NCI-H345 (cell line): ENCODE data around the gene RARS2.
A peak's percentile ranks its signal among the peaks of the same experiment; 100 is the strongest.
"Not testable (repeated sequence)": the region's sequence is repeated elsewhere in the genome, so short reads cannot be mapped to it uniquely, and the experiment has no call there.

Source experiments
- DNase-seq: peaks from one replicate; lab custom pipeline; 2025; lab: John Stamatoyannopoulos, UW

The RARS2 gene

DNA sequence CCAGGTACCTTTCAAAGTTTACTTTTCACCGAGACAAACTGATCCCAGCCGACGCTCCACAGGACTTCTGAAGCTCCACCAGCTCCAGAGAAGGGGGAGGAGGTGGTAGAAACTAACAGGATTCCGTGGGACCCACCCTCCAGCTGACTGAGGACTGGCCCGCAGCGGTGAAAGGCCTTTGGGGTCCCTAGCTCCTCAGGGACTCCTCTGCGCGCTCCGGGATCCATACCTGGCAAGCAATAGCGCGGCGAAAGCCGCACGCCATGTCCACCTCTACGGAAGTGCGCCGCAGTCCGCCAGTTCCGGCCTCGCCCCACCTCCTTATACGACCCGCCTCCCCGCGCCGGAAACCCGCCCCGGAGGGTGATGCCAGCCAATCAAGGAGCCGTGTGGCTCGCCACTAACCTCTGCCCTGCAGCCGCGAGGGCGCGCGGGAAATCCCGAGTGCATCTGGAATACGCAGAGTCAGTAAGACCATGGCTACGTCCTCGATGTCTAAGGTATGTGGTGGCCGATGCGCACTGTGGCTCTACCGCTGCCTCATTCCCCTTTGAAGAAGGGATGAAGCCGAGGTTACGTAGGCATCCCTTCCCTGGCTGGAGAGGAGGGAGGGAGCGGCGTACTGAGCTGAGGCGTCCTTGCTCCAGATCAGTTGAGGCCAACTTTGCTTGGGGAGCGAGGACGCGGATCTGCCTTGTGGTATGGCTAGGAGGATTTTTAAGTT, at the start of gene RARS2, which contains the start of gene ORC3:
RARS2 (minus strand) TSS at position 295 of the 724 bp plus-strand sequence; CDS start at position 265, 30 bp downstream.
ORC3 (plus strand) TSS at position 443 of the 724 bp plus-strand sequence; CDS start at position 477, 34 bp downstream.
- DNase-seq = peak; percentile 97

- DNase-seq = no peak
Observed at GRCh38 chr6:87639373-87639772, 49.6 kb upstream of the RARS2 start.

- DNase-seq = no peak
Observed at GRCh38 chr6:87637106-87637505, 47.3 kb upstream of the RARS2 start.

DNA sequence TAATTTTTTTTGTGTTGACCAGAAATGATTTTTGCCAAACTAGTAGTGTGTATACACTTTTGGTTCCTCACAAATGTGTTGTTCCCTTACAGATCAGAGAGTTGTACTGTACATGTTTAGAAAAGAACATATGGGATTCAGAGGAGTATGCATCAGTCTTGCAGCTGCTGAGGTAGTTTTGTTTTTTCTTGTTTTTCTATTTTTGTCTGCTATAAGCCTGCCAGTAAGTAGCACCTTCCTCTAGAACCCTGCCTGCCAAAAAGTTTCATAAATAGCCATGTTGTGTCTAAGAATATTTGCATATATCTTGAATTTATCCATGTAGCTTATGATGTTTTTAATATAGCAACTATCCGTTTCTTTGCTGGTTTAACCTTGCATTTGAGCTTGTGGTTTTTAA, 46.5 kb upstream of the RARS2 start:
- no peak for DNase-seq

DNA sequence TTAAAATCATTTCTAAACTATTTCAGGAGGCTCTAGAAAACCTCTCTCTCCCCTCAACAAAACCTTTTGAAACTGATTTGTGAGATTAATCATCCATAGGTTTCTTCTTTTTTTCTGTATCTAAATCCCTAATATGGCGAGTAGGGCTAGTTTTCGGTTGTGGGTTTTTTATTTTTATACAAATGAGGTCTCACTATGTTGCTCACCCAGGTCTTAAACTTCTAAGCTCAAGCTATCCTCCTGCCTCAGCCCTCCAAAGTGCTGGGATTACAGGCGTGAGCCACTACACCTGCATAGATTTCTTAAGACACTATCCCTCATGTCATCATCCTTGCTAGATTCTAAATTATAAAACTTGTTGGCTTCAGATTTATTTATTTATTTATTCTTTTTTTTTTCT, 44.1 kb upstream of the RARS2 start:
- no peak for DNase-seq

- DNase-seq = no peak
Observed at GRCh38 chr6:87630746-87631145, 41.0 kb upstream of the RARS2 start.

DNA sequence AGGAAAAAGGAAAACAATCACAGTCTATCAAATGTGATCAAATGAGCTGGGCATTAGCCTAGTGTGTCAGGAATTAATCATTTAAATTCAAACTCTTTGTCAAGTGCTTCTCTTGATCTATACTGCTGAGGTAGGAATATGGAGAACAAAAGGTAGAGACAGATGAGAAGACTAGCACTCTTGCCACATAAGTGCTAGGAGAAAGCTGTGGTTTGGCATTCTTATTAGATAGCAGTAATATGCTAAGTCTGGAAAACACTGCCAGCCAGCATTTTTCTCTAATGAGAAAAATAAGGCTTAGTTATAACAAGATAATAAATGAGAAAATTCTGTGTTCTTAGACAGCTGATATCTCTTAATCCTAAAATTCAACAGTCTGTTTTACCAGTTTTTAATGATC, 39.1 kb upstream of the RARS2 start:
- no peak for DNase-seq

DNA sequence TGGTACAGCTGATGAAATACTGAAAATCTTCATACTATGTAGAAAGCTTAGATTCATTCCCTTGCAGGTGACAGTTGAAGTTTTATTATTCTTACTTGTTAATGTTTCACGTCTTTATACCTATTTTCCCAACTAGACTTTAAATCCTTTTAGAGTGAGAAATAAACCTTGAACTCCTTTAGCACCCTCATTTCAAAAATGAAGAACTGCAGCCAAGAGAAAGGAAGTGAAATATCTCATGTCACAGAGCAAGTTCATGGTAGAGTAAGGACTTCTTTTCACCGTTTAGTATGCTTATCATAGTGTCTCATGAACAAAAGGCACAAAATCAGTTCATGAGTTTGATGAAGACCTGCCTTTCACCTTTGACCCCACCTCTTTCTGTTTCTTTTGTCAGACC, 38.6 kb upstream of the RARS2 start:
- DNase-seq = no peak

DNA sequence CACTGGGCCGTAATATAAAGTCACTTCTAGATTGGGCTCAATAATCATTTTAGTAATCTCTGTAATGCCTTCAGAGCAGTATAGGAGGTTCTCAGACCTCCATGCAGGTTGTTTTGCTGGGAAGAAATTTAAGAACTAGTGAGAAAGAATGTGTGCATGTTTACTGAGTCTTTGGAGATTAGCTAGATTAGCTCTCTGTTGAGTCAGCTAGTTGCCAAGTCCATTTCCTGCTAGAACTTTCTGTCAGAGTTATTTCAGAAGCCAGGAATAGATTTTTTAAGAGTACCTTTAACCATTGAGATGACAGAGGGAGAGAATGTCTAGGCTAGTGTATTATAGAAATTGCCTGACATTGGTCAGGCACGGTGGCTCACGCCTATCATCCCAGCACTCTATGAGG, 33.5 kb upstream of the RARS2 start:
- DNase-seq = no peak

- DNase-seq = no peak
Observed at GRCh38 chr6:87618531-87618930, 28.7 kb upstream of the RARS2 start.

DNA sequence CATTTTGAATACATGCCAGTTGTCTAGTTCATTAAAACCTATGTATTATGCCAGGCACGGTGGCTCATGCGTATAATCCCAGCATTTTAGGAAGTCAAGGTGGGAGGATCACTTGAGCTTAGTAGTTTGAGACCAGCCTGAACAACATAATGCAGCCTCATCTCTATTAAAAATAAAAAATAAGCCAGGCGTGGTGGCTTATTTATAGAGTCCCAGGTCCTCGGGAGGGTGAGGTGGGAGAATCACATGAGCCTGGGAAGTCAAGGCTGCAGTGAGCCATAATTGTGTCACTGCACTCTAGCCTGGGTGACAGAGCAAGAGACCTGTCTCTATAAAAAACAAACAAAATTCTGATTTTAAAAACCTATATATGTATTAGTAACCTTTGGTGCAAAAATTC, 27.6 kb upstream of the RARS2 start:
- DNase-seq = no peak

GRCh38 chr6:87613018-87613417, 23.2 kb upstream of the RARS2 start:
- not testable (repeated sequence) for DNase-seq

DNA sequence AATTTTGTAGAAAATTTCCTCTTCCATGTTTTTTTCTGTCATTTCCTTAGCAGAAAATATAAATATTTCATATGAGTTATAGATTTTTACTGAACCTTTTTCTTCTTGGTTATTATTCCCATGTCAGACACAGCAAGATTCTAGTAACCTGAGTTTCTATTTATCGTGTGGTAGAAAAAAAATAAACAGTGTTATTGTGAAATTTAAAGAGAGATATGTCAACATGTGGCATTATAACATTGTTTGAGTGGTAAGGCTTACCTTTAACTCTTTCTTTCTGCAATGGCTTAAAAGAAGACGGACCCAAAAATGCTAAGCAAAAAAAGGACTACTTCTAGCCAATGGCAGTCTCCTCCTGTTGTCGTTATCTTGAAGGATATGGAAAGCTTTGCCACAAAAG, 19.0 kb upstream of the RARS2 start:
- DNase-seq = no peak

DNA sequence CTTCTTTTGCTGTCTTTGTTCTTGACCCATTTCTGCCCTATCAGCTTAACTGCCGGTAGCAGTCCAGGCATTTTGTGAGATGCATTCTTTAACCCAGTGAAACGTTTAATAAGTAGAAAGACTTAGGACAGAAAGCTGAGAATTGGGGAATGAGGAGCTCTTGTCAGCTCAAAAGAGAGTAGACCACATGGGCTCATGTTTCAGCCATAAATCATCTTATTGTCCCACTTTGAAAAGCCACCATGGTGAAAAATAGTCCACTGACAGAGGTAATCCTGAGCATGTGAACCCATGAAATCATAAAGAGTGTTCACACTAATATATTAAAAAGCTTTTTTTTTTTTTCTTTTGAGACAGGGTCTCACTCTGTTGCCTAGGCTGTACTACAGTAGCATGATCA, 16.4 kb upstream of the RARS2 start:
- DNase-seq = no peak

DNA sequence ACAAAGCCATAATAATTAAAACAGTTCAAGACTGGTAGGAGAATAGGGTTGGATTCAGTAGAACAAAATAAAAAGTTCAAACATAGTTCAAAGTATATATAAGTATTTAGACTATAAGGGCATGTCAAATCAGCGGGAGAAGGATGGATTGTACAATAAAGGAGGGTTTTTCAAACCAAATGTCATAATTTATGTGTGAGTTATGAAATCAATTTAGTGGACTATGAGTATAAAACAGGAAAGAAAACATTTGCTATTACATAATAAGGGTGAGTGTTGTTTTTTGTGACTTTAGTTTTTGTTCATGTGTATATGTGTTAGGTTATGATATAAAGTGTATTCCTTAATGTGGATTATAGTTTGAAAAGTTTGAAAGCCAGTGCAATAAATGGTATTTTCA, 10.8 kb upstream of the RARS2 start:
- DNase-seq = no peak

DNA sequence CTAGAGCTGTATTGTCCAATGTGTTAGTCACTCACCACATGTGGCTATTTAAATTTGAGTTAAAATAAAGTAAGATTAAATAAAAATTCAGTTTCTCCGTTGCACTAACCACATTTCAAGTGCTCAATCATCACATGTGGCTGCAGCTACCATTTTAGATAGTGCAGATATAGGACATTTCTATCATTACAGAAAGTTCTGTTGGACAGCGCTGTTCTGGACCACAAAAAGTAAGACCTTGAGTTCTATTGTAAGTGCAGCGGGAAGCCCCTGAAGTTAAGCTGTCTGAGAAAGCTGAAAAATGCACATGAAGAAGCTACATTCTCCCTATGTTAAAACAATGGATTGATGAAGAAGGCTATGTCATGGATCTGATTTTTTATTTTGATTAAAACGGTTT, 1.2 kb upstream of the RARS2 start:
- DNase-seq = no peak

GRCh38 chr6:87590417-87590880, 662 bp upstream of the RARS2 start:
- DNase-seq = no peak

- DNase-seq = no peak
Observed at GRCh38 chr6:87588756-87589407, 905 bp downstream of the RARS2 start.

GRCh38 chr6:87586371-87587077, 3.3 kb downstream of the RARS2 start:
- DNase-seq = no peak

- DNase-seq = no peak
Observed at GRCh38 chr6:87583822-87584221, 6.0 kb downstream of the RARS2 start.

DNA sequence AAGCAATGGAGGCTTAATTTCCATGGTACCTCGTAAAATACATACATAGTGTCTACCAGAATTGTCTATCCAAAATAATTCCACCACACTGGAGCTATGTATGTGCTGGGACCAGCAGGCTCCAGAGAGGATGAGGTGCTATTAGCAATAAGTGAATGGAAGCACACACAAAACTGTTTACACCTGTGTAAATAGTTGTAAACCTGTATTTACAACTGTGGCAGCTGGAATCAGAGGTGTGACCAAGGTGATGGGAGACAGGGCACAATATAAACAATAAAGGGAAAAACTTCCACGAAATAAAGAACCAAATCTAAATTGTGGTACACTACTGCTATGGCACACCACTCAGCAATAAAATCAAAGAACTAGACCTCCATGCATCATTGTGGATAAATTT, 14.4 kb downstream of the RARS2 start:
- DNase-seq = peak; percentile 33

DNA sequence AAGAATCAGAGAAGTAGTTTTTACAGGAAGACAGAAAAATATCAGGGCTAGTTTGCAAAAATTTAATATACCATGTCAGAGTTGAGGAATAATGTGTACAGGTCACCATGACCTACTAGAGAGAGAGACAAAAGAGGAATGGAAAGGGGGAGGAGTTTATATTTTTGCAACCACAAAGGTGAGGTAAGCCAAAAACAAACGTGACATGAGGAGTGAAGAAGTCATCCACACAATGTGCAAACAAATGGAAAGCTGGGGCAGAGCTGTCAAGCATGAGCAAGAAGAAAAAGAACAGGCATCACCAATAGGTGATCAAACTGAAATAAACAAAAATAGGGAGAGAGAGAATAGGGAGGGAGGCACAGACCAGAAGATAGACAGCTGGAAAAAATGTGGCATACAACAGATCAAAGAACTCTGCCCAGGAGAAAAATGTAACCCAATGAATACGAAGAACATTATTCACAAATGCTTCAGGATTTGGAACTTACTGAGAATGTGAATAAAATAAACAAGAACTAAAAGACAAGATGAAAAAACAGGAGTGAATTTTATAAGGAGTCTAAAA, 15.5 kb downstream of the RARS2 start:
- peak; percentile 63 for DNase-seq
